Right atrium auricular region (tissue), 2 donors: ENCODE data around the gene SYNPO2. TPM values are rescaled to one million over a fixed set of nuclear protein-coding genes. Genes with fewer than 3 reads are reported as not detected.
A peak's percentile ranks its signal among the peaks of the same experiment; 100 is the strongest.

Source experiments
- DNase-seq: peaks from one replicate; pipeline ENCODE4 v3.0.0-alpha.2; 2019; ENCODE audit warnings: low spot score
- H3K27ac ChIP-seq, 2 donors: fragments of 200-600 bp; sonication (generic); 1 replicate in 1 of 2; 2 replicates in 1 of 2; pipeline ENCODE4 v1.5.1; 2016 to 2019
- H3K27me3 ChIP-seq, 2 donors: fragments of 200-600 bp; sonication (generic); one replicate each; pipeline versions ENCODE4 v1.5.1 to v1.6.0; 2017 to 2019
- H3K36me3 ChIP-seq: fragments of 200-600 bp; sonication (generic); one replicate; pipeline ENCODE4 v1.5.1; 2016
- H3K4me1 ChIP-seq, 2 donors: fragments of 200-600 bp; sonication (generic); one replicate each; pipeline versions ENCODE4 v1.5.1 to v1.6.0; 2017 to 2019
- H3K4me3 ChIP-seq, 2 donors: fragments of 200-600 bp; sonication (generic); 1 replicate in 1 of 2; 2 replicates in 1 of 2; pipeline ENCODE4 v1.5.1; 2017 to 2019; ENCODE audit warnings: mild to moderate bottlenecking in 1 of 2, moderate library complexity in 1 of 2
- H3K9me3 ChIP-seq, 2 donors: fragments of 200-600 bp; sonication (generic); one replicate each; pipeline ENCODE4 v1.5.1; 2019
- total RNA-seq, 2 donors: library from RNA; depleted of rRNA; stranded (reverse); fragments of >200 nt; gene quantifications; one replicate each; pipeline ENCODE4 v1.1.0, GENCODE V29; 2016
- TF ChIP-seq, protein P1 (sequence below), 2 donors: fragments of 200-600 bp; sonication (generic); IDR thresholded peaks; one replicate each; pipeline ENCODE4 v1.5.1; 2019; ENCODE audit warnings: antibody characterized with exemption in 2 of 2

Gene SYNPO2
- total RNA-seq, 2 donors from 2014 or later, result 85.3 to 152 TPM

DNA sequence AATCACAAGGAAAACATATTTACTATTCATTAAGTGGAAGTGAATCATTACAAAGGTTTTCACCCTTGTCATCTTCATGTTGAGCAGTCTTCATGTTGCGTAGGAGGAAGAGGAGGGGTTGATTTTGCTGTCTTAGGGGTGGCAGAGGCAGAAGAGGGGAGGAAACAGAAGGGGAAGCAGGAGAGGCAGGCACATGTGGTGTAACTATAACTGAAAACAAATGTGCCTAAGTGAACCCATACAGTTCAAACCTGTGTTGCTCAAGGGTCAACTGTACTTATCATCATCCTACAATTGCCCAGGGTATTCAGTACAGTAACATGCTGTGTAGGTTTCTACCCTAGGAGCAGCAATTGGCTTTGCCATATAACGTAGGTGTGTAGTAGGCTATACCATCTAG, 47.2 kb downstream of the SYNPO2 start:
- Histone ChIP-seq H3K4me1 (peaks cover 0 to 21% of the 10 kb centered on the region in 2 donors), H3K27ac (no peak overlapping the region), H3K4me3 (no peak overlapping the region), H3K9me3 (no peaks in the 10 kb centered on the region), H3K27me3 (no peaks in the 10 kb centered on the region), H3K36me3 (no peaks in the 10 kb centered on the region)
- DNase-seq, result no peak
- TF ChIP-seq, protein P1, sequence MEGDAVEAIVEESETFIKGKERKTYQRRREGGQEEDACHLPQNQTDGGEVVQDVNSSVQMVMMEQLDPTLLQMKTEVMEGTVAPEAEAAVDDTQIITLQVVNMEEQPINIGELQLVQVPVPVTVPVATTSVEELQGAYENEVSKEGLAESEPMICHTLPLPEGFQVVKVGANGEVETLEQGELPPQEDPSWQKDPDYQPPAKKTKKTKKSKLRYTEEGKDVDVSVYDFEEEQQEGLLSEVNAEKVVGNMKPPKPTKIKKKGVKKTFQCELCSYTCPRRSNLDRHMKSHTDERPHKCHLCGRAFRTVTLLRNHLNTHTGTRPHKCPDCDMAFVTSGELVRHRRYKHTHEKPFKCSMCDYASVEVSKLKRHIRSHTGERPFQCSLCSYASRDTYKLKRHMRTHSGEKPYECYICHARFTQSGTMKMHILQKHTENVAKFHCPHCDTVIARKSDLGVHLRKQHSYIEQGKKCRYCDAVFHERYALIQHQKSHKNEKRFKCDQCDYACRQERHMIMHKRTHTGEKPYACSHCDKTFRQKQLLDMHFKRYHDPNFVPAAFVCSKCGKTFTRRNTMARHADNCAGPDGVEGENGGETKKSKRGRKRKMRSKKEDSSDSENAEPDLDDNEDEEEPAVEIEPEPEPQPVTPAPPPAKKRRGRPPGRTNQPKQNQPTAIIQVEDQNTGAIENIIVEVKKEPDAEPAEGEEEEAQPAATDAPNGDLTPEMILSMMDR (IDR thresholded peaks at IDR 0.05), result no peak

- no peak overlapping the region for H3K27ac ChIP-seq
- no peaks in the 10 kb centered on the region for H3K27me3 ChIP-seq
- H3K4me1 ChIP-seq, result peaks cover 0 to 27% of the 10 kb centered on the region in 2 donors
These were observed 47.8 kb downstream of the SYNPO2 start for GRCh38 chr4:118936406-118936805.

GRCh38 chr4:118939169-118939783, 50.6 kb downstream of the SYNPO2 start:
- H3K27ac ChIP-seq, result peak overlapping the region; percentile 47 to 68
- no peaks in the 10 kb centered on the region for H3K9me3 ChIP-seq
- peaks cover 0 to 36% of the 10 kb centered on the region in 2 donors for H3K4me1 ChIP-seq
- H3K4me3 ChIP-seq, result no peak overlapping the region
- H3K36me3 ChIP-seq, result no peaks in the 10 kb centered on the region
- TF ChIP-seq, protein P1 (IDR thresholded peaks at IDR 0.05), result no peak
- H3K27me3 ChIP-seq, result no peaks in the 10 kb centered on the region
- DNase-seq, result no peak

More at GRCh38 chr4:118936406-118936805, 47.8 kb downstream of the SYNPO2 start:
- DNase-seq, result no peak
- Histone ChIP-seq H3K4me3 (no peak overlapping the region), H3K36me3 (no peaks in the 10 kb centered on the region), H3K9me3 (no peaks in the 10 kb centered on the region)
- TF ChIP-seq, protein P1 (IDR thresholded peaks at IDR 0.05), result no peak

- H3K36me3 ChIP-seq, result no peaks in the 10 kb centered on the region
- H3K27ac ChIP-seq, result peak overlapping the region; percentile 53 to 68
- H3K4me3 ChIP-seq, result no peak overlapping the region
- no peaks in the 10 kb centered on the region for H3K9me3 ChIP-seq
- DNase-seq, result peak; percentile 83
- H3K4me1 ChIP-seq, result peaks cover 0 to 44% of the 10 kb centered on the region in 2 donors
- no peaks in the 10 kb centered on the region for H3K27me3 ChIP-seq
- TF ChIP-seq, protein P1 (IDR thresholded peaks at IDR 0.05), result no peak
These were observed 52.5 kb downstream of the SYNPO2 start for GRCh38 chr4:118941149-118941548.

- H3K27ac ChIP-seq, result peak overlapping the region; percentile 53 to 68
- peaks cover 0 to 44% of the 10 kb centered on the region in 2 donors for H3K4me1 ChIP-seq
- no peaks in the 10 kb centered on the region for H3K36me3 ChIP-seq
- no peaks in the 10 kb centered on the region for H3K9me3 ChIP-seq
- no peak for DNase-seq
- no peaks in the 10 kb centered on the region for H3K27me3 ChIP-seq
- TF ChIP-seq, protein P1 (IDR thresholded peaks at IDR 0.05), result no peak
- no peak overlapping the region for H3K4me3 ChIP-seq
These were observed 53.1 kb downstream of the SYNPO2 start for GRCh38 chr4:118941799-118942198.

GRCh38 chr4:118942465-118942864, 53.8 kb downstream of the SYNPO2 start:
- DNase-seq, result no peak
- Histone ChIP-seq H3K9me3 (no peaks in the 10 kb centered on the region), H3K27ac (peak overlapping the region in 1 of 2 donors; percentile 68), H3K27me3 (no peaks in the 10 kb centered on the region), H3K4me1 (peaks cover 0 to 44% of the 10 kb centered on the region in 2 donors), H3K4me3 (no peak overlapping the region), H3K36me3 (no peaks in the 10 kb centered on the region)
- TF ChIP-seq, protein P1 (IDR thresholded peaks at IDR 0.05), result no peak
